ENCODE measurements around the gene YLPM1. TPM values are rescaled to one million over a fixed set of nuclear protein-coding genes. Genes with fewer than 3 reads are reported as not detected.
A peak's percentile ranks its signal among the peaks of the same experiment; 100 is the strongest.

Gene YLPM1
- total and polyA plus RNA-seq, 10 of the 15 experiments (the other 5 are each of a cell fraction or from before 2014, with no cell fraction given): 11.1 to 48.2 (median 18.0) TPM

DNA sequence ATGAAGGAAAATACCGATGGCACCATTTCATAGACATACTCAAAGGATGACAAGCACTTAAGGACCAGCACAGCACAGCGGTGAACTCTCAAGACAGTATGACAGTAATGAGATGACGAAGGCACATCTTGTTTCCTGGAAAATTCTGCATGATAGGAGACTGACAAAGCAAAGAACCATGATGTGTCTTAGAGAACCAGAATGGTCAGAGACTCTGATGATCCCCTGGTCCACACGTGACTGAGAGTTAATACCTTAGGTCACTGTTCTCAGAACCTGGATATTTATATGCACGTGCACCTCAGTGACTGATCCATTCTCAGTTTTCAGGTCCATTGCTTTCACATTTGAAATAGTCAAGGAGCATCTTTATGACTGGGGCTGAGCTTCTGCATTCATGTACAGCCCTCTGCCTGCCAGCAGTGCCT, 77.5 kb downstream of the YLPM1 start (continued):
- TF ChIP-seq SMAD1 (IDR thresholded peaks at IDR 0.05; ENCODE audit: low read depth, partially characterized antibody) (no peak), CHD2 (IDR thresholded peaks at IDR 0.05; ENCODE audit: borderline replicate concordance, low read depth, low read length) (no peak), YBX1 (IDR thresholded peaks at IDR 0.05) (no peak), WRNIP1 (IDR thresholded peaks at IDR 0.05; ENCODE audit: borderline replicate concordance, low read depth, low read length) (no peak), JUNB (IDR thresholded peaks at IDR 0.05) (no peak), ELK1 (IDR thresholded peaks at IDR 0.05; ENCODE audit: low read depth, low read length) (no peak), CREM (IDR thresholded peaks at IDR 0.05; ENCODE audit: low read depth) (no peak), RAD21 (IDR thresholded peaks at IDR 0.05; ENCODE audit: insufficient read depth, low read depth, low read length) (no peak), MTA2 (IDR thresholded peaks at IDR 0.05; ENCODE audit: low read depth) (no peak), ZSCAN29 (IDR thresholded peaks at IDR 0.05) (no peak), MTA3 (IDR thresholded peaks at IDR 0.05; ENCODE audit: borderline replicate concordance, low read length) (no peak), ZBED1 (IDR thresholded peaks at IDR 0.05; ENCODE audit: borderline replicate concordance) (0 out of 2 replicates have a peak, but pooled peaks have one; percentile 26), HDGF (IDR thresholded peaks at IDR 0.05) (no peak), BHLHE40 (IDR thresholded peaks at IDR 0.05; ENCODE audit: borderline replicate concordance in 1 of 2, low read depth in 2 of 2, low read length in 1 of 2) (peak; percentile 94), SMARCA5 (IDR thresholded peaks at IDR 0.05) (no peak), SUPT20H (IDR thresholded peaks at IDR 0.05; ENCODE audit: borderline replicate concordance, control insufficient read depth, low read depth, low read length) (no peak)
- TF ChIP-seq, protein P1, sequence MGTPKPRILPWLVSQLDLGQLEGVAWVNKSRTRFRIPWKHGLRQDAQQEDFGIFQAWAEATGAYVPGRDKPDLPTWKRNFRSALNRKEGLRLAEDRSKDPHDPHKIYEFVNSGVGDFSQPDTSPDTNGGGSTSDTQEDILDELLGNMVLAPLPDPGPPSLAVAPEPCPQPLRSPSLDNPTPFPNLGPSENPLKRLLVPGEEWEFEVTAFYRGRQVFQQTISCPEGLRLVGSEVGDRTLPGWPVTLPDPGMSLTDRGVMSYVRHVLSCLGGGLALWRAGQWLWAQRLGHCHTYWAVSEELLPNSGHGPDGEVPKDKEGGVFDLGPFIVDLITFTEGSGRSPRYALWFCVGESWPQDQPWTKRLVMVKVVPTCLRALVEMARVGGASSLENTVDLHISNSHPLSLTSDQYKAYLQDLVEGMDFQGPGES (IDR thresholded peaks at IDR 0.05): no peak
- TF ChIP-seq, protein P2, sequence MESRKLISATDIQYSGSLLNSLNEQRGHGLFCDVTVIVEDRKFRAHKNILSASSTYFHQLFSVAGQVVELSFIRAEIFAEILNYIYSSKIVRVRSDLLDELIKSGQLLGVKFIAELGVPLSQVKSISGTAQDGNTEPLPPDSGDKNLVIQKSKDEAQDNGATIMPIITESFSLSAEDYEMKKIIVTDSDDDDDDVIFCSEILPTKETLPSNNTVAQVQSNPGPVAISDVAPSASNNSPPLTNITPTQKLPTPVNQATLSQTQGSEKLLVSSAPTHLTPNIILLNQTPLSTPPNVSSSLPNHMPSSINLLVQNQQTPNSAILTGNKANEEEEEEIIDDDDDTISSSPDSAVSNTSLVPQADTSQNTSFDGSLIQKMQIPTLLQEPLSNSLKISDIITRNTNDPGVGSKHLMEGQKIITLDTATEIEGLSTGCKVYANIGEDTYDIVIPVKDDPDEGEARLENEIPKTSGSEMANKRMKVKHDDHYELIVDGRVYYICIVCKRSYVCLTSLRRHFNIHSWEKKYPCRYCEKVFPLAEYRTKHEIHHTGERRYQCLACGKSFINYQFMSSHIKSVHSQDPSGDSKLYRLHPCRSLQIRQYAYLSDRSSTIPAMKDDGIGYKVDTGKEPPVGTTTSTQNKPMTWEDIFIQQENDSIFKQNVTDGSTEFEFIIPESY (IDR thresholded peaks at IDR 0.05): no peak
- TF ChIP-seq, protein P3, sequence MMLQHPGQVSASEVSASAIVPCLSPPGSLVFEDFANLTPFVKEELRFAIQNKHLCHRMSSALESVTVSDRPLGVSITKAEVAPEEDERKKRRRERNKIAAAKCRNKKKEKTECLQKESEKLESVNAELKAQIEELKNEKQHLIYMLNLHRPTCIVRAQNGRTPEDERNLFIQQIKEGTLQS (IDR thresholded peaks at IDR 0.05; ENCODE audit: borderline replicate concordance, extremely low read depth, low read depth, low read length): peak; percentile 9; the same call in 1 of the 2 replicates
- TF ChIP-seq, protein P4, sequence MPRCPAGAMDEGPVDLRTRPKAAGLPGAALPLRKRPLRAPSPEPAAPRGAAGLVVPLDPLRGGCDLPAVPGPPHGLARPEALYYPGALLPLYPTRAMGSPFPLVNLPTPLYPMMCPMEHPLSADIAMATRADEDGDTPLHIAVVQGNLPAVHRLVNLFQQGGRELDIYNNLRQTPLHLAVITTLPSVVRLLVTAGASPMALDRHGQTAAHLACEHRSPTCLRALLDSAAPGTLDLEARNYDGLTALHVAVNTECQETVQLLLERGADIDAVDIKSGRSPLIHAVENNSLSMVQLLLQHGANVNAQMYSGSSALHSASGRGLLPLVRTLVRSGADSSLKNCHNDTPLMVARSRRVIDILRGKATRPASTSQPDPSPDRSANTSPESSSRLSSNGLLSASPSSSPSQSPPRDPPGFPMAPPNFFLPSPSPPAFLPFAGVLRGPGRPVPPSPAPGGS (IDR thresholded peaks at IDR 0.05; ENCODE audit: borderline replicate concordance, insufficient read depth, low read depth, low read length, poor library complexity, severe bottlenecking): no peak
